Caki2 (cell line): ENCODE measurements around the gene TAS1R2. TPM values are rescaled to one million over a fixed set of nuclear protein-coding genes. Genes with fewer than 3 reads are reported as not detected.

ENCODE experiments used
- DNase-seq: peaks from one replicate; pipeline ENCODE4 v3.0.0-alpha.2; 2015; ENCODE audit warnings: low read depth
- in situ Hi-C: cut with HindIII; loops from 2 replicates; pipeline ENCODE4 v1.10.0; 2016; ENCODE audit warnings: low sequenced_read_pairs, low pct_unique_long_range_greater_than_20kb, mixed read lengths
- total RNA-seq: library from RNA; depleted of rRNA; stranded (reverse); fragments of >200 nt; shearing (Covaris generic); gene quantifications from 2 replicates; pipeline ENCODE4 v1.2.3, GENCODE V29; 2014; ENCODE audit warnings: low replicate concordance

Gene TAS1R2
- total RNA-seq, 1 experiment from 2014 or later: not detected

DNA sequence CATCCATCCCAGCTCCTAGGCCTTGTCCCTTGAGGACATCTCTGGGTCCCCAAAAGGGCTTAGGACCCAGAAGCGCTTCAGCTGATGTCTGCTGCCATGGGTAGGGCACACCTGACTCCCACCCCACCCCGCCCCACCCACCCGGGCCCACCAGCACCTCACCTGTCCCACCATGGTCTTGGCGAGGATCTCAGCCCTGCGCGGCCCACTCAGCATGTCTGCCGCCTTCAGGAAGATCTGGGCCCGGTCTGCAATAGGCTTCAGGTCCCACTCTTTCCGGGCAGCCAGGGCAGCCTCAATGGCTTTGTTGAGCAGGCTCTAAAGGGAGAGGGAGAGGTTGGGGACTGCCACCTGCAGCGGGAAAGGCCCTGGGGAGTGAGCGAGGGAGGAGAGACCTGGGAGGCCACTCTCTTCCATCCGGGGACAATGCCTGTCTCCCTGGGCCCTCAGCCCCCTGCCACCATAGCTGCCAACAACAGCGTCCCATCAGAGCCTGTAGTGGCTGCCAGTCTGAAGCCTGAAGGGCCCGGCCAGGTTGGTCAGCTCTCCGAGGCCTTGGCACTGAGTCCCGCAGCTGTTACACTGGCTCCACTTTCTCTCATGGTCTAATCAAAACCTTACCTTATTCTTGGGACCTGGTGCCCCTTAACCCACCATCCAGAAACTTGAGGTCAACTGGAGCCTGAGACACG lies 26.0 kb upstream of the TAS1R2 start:
- DNase-seq: no peak
- in situ Hi-C loops: no loop called here

DNA sequence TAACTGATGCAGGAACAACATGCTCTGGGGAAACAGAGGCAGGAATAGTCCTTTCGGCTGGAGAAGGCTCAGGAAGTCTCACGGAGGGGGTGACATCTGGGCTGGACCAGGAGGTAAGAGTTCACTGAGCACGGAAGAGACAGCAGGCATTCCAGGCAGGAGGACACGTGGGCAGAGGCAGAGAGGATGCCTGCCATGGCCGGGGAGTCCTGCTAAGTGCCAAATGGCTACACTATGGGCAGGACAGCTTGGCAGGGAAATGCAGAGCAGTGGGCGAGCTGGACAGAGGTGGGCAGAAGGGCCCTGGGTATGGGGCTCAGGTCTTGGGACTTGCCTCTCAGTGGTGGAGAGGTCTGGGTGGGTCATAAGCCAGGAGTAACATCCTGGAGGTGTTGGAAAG lies 25.3 kb upstream of the TAS1R2 start:
- DNase-seq: no peak
- in situ Hi-C loops: no loop called here

DNA sequence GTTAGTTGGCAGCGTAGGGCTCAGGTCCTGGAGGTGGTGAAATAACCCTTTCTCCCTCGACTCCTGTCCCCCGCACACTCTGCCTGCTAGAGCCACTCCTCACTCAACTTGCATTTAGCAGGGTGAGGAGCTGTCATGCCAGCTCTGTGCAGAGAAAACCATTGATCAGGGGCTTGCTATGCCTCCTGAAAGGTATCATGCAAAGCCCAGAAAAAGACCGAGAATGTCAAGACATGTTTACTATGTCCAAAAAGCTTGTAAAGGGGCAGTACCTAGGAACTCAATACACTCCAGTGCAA lies 24.9 kb upstream of the TAS1R2 start:
- in situ Hi-C loops: no loop called here

DNA sequence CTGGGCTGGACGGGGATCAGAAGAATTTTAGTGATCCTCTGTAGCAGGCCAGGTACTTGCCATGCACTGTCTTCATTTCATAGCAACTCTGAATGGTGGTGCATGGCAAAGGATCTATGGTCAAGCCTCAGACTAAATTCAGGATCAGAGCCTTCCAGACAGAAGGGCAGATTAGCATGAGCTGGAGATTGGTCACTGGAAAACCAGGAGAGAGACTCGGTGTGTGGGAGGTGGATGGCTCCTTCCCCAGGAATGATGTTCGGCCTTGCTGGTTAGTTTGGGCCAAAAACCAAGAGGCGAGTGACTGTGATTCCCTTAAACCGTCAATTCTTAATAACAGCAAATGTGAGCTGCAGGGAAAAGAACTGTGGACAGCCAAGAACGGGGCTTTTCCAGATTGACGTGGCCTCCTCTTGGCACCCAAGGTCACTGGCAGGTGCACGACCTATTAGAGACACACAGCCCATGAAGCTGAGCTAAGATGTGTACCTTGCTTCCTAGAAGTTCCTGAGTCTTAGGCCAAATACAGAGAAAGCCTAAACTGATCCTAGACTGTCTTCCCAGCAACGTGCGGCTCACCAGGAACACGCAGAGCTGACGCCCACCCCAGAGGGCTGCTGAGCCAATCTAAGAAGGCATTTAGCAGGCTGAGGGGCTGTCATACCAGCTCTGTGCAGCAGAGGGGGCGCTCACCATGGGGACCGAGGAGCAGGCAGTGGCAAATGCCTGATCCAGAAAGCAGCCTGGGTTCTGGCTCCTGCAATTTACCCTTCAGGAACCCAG lies 24.4 kb upstream of the TAS1R2 start:
- DNase-seq: peak; percentile 49
- in situ Hi-C loops: no loop called here

More for the DNA sequence above, 24.9 kb upstream of the TAS1R2 start:
- no peak for DNase-seq

DNA sequence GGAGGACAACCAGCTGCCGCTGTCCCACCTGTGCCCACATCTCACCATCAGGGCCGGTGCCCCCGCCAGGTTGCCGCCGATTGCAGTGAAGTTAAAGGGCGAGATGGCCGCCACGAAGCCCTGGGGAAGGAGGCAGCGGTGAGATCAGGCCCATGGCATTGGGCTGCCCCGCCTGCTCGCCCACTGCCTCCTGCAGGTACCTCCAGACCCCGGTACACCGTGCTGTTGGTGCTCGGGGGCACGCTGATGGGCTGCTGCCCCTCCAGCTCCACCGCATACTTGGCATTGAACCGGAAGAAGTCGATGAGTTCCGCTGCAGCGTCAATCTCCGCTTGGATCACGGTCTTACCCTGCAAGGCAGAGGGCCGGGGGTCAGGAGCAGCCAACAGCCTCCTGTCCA lies 23.6 kb upstream of the TAS1R2 start:
- in situ Hi-C loops: no loop called here
- no peak for DNase-seq

DNA sequence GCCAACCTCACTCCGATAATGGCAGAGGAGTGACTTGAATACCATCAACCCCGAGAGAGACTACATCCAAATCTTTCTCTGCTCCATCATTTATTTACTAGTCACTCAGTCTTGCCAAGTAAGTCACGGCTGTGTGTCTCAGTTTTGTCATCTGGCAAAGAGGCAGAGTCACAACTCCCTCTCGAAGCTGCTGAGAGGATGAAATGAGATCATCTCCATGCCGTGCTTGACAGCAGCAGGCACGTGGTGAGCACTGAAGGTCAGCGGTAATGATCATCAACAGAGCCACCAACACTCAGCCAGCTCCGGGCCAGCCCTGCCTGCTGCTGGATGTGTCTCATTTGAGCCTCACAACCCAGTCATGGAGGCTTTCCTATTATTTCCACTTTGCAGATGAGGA lies 23.0 kb upstream of the TAS1R2 start:
- in situ Hi-C loops: no loop called here

DNA sequence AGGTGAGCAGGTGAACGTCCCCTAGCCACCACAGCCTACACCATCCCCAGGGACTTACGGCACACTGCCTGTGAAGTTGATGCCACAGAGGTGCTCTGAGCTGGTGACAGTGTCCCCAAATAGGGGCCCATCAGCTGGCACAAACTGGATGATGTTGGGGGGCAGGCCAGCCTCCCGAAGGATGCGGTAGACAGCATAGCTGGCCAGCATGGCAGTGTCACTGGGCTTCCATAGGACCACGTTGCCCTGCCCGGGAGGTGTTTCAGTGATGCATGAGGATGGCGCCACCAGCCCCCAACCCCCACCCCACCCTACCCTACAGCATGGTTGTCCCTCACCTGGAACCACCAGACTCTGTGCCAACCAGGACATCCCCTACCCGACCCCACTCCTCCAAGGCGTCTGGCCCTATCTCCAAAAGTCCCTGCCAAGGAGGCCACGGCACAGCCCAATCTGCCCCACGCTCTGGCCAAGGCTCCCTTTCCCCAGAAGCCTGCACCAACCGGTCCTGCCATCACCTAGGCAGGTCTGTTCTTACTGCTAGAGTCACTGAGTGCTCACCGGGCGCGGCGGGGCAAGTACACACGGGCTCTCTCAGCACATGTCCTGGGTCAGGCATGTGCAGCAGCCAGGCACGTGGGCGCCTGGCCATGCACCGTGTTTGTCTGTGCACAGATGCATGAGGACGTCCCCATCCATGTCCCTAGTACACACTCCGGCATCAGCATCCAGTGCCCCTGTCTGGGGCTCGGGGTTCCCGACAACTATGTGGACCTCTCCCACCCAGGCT lies 22.4 kb upstream of the TAS1R2 start:
- in situ Hi-C loops: no loop called here
- DNase-seq: no peak

More for the DNA sequence above, 23.0 kb upstream of the TAS1R2 start:
- DNase-seq: peak; percentile 44

DNA sequence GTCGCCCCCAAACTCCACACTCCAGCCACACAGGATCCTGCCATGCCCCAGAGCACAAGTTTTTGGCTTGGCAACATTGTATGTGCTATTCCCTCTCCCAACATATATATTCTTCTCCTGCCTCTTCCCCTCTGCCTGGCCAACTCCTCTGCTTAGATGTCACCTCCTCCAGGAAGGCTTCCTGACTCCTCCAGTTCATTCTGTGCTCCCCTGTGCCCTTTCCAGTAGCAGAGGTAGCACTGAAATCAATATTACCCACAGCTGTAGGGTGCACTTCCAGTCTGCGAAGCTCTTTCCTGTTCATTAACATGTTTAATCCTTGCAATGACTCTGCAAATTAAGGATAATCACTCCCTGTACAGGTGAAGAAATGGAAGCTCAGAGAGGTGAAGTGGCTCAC lies 21.7 kb upstream of the TAS1R2 start:
- DNase-seq: no peak
- in situ Hi-C loops: no loop called here

DNA sequence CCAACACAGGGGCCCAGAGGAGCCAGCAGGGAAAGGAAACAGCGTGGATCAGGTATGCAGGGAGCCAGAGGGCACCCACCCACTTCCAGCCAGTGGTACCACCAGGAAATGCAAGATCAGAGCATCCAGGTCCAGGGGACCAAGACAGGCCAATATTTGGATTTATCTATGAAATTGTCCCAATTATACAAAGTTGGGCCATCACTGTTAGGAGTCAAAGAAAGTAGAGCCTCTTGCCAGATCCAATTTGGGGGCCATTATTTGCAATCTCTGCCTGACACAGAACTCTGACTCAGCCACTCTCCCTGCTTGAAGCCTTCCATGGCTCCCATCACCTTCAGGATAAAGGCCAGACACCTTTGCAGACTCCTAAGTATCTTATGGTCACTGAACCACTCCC lies 21.1 kb upstream of the TAS1R2 start:
- in situ Hi-C loops: no loop called here

DNA sequence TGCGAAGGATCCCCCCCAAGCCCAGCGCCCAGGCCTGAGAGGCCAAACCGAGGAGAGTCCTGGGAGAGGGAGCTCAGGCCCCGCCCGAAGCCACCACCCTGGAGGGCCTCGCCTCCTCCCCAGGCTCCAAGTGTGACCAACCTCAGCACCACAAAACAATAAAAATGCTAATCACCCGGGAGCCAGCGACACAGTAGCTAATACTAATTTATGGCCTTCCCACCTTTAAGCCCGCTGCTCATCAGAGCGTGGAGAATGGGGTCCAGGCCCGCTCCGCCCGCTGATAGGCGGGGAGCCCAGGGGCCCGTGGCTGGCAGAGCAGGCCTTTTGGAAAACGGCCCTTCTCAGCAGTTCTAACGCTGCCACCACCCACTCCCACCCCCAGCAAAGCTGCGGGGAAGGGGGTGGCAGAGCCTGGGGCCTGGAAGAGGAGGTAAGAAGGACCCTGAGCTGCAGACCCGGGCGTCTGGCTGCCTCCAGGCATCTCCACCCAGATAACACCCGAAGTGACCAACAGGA lies 20.4 kb upstream of the TAS1R2 start:
- DNase-seq: no peak
- in situ Hi-C loops: no loop called here

More for the DNA sequence above, 21.1 kb upstream of the TAS1R2 start:
- DNase-seq: no peak

DNA sequence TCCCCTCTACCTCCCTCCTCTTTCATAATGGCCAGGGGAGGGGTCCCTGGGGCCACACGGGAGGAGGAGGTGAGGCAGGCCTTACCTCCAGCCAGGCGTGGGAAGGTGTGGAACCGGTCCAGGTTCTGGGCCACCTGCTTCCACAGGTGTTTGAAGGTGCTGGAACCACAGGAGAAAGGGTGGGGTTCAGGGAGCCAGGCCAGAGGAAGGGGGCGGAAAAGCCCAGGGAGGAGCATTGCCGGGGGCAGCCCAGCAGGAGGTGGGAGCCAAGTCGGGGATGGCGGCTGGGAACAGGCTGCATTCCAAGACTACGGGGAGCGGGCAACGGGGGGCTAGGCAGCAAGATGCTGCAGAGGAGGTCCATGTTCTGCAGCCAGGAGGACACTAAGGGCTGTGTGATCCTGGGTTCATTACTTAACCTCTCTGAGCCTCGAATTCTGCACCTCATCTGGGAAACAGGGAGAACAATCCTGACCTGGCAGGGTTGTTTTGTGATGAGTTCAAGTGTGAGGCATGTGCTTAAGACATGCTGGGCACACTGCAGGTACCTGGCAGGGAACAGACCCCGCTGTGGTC lies 19.8 kb upstream of the TAS1R2 start:
- DNase-seq: no peak
- in situ Hi-C loops: no loop called here

DNA sequence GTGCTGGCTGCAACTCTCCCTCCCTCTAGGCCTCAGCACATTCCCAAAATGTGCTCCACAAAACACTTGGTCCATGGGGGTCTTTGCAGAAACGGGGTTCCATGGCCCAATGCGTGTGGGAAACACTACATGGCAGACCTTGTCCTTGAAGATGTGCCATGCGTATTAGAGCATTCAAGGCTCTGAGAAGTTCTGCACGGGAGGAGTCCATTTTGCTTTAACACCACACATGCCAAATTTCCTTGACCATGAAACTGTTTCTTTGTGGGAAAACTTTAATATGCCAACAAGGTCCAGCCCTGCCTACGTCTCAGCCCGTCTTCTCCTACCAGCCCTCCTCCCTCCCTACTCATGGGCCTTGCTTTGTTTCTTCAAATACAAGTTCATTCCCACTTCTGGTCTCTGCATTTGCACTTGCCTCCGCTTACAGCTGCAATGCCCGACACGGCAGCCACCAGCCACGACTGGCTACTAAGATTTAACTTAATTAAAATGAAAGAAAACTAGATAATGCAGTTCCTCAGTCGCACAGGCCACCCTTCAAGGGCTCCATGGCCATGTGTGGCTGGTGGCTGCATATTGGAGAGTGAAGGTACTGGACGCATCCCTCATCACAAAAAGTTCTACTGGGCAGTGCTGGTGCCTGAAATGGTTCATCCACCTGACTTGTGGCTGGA lies 19.2 kb upstream of the TAS1R2 start:
- no peak for DNase-seq
- in situ Hi-C loops: no loop called here

DNA sequence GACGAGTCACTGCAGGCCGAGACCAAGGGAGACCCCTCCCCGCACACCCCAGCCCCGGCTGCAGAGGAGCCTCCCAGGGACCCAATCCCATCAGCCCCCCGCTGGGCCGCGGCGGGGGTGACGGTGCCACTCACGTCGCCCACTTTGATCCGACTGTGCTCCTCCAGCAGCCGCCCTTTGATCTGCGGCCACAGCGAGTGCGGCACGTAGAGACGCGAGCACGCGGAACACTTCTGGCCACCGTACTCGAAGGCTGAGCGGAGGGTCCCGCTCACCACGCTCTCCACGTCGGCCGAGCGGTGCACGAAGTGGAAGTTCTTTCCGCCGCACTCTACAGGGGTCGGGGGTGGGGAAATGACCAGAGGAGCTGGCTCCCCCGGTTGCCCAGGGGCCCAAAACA lies 17.8 kb upstream of the TAS1R2 start:
- in situ Hi-C loops: no loop called here
- DNase-seq: no peak

DNA sequence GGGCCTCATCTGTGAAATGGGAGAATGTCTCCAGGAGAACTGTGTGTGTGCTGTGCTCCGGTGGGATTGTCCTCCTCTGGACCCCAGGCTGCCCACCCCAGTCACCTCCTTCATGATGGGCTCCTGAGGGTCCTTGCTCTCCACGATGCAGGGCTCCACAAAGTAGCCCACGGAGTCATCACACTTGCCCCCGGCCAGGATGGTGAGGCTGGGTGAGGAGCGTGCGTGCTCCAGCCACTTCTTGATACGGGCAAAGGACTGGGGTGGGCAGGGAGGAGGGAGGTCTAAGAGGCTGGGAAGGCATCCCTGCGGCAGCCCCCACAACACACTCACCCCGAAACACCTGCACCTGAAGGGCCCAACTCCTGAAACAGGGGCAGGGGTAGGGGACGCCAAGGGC lies 16.8 kb upstream of the TAS1R2 start:
- in situ Hi-C loops: no loop called here
- DNase-seq: no peak

DNA sequence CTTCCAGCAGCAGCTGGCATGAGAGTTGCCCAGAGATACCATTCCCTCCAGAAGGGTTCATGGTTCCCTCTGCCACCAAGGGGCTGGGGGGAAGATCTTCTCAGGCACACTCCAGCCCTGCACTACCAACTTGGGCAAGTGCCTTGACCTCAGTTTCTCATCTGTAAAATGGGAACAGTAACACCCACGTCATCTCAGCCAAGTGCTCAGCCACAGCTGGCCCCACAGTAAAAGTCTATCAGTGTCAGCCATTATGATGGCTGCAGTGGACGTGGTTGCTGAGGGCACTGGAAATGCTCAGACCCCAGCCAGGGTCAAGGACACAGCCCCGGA lies 16.3 kb upstream of the TAS1R2 start:
- in situ Hi-C loops: no loop called here

DNA sequence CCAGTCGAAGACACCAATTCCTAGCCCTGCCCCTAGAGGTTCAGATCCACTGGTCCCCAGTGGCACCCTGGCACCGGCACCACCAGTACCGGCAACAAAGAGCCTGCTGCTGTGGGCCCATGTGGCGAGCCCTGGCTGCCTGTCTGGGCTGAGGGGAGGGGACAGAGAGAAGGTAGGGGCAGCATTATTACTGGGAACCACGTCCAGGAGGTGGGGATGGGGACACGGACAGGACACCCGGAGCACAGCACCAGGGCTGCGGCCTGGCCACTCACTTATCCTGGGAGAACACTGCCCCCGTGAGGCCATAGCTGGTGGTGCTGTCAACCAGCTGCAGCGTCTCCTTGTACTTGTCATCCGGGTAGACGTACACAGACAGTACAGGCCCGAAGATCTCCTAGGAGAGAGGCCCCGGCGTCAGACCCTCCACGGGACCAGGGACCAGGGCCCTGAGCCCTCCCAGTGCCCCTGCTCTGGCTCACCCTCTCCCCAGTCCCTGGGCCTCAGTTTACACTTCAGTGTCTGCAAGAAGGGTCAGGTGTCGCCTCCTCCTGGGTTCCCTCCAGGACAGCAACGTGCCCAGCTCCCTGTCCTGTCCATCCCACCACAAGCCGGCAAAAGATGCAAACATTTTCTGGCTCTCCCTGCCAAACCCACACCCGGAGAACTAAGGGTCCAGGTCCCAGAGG lies 15.8 kb upstream of the TAS1R2 start:
- in situ Hi-C loops: no loop called here
- peak; percentile 44 for DNase-seq

More for the DNA sequence above, 16.3 kb upstream of the TAS1R2 start:
- DNase-seq: no peak

DNA sequence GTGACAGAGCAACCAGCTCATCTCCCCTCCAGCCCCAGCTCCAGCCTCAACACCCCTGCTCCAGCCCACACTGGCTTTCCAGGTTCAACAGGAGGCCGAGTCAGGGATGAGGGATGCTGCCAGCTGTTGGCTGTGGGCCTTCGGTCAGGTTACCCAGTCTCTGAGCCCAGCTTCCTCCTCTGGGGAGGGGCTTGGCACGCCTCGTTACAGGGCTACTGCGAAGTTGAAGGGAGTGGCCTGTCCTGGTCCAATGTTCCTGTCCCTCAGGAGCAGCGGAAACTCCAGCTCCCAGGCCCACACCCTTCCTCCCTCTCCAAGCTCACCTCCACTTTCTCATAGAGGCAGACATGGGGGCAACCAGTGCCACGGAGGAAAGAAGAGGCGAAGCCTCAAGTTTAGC lies 15.1 kb upstream of the TAS1R2 start:
- in situ Hi-C loops: no loop called here
- no peak for DNase-seq

DNA sequence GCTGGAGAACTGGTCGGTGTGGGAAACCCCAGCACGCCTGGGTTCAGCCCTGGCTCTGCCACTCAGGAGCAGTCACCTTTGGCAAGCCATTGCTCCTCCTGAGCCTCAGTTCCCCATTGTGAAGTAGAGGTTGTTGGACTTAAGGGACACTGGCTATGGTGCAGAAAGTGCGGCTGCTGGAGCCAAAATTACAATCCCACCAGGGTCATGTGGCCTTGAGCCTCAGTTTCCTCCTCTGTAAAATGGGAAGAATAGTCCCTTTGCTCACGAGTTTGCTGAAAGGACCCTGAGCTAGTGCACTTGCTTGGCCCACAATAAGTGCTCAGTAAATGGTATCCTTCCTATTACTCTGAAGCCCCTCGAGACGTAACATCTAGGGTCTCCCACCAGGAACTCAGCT lies 14.6 kb upstream of the TAS1R2 start:
- DNase-seq: no peak
- in situ Hi-C loops: no loop called here
